ENCODE measurements around the gene FOXB1.

The FOXB1 gene

GRCh38 chr15:60010858-60011257 is 6.7 kb downstream of the FOXB1 start:
- no peak for TF ChIP-seq CTCF (IDR thresholded peaks at IDR 0.05; ENCODE audit: borderline replicate concordance, insufficient read depth, low read depth, low read length)
- no peak overlapping the region for H3K4me3 ChIP-seq (ENCODE audit: low read depth, low read length)

DNA sequence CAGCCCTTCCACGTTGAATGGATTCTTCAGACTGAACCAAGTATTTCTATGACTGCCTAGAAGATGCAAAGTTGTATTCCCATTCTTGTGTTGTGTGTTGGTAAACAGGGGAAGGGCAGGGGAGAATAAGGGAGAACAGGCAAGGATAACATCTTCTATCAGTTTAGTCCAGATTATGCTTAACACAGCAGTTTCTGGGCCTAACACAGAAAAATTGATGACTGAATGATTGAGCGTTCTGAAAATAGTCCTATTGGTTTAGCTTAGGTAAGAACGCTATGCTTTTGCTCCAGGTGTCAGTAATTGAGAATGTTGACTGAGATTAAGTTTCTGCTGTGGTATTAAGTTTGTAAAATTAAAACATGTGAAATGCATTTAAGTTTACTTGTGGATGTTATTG is 8.6 kb downstream of the FOXB1 start:
- no peak for TF ChIP-seq CTCF (IDR thresholded peaks at IDR 0.05; ENCODE audit: borderline replicate concordance, insufficient read depth, low read depth, low read length)
- H3K4me3 ChIP-seq (ENCODE audit: low read depth, low read length) = no peak overlapping the region

GRCh38 chr15:60017538-60018520 is 13.7 kb downstream of the FOXB1 start:
- H3K4me3 ChIP-seq (ENCODE audit: low read depth, low read length) = no peak overlapping the region
- TF ChIP-seq CTCF (IDR thresholded peaks at IDR 0.05; ENCODE audit: borderline replicate concordance, insufficient read depth, low read depth, low read length) = no peak

- no peak overlapping the region for H3K4me3 ChIP-seq (ENCODE audit: low read depth, low read length)
- no peak for TF ChIP-seq CTCF (IDR thresholded peaks at IDR 0.05; ENCODE audit: borderline replicate concordance, insufficient read depth, low read depth, low read length)
These were observed 16.6 kb downstream of the FOXB1 start for GRCh38 chr15:60020736-60021135.

DNA sequence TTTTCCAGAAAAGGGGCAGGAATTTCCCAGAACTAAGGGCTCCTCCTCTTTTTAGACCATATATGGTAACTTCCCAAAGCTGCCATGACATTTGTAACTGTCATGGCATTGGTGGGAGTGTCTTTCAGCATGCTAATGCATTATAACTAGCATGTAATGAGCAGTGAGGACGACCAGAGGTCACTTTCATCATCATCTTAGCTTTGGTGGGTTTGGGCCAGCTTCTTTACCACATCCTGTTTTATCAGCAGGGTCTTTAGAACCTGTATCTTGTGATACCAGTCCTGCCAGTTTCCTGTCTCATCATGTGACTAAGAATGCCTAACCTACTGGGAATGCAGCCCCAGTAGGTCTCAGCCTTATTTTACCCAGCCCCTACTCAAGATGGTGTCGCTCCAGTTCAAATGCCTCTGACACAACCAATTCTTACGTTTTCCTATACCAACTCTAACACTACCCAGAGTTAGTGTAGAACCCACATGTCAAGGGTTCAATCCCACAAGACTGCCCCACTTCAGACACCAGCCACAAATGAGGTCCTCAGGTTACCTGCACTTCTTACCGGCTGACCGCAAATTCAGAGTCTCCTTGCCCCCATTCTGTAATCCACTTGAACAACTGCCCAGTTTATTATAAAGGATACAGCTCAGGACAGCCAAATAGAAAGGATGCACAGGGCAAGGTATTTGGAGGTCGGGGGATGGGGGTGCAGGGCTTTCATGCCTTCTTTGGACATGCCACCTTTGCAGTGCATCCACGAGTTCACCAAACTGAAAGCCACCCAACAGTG is 17.7 kb downstream of the FOXB1 start:
- H3K4me3 ChIP-seq (ENCODE audit: low read depth, low read length) = no peak overlapping the region
- no peak for TF ChIP-seq CTCF (IDR thresholded peaks at IDR 0.05; ENCODE audit: borderline replicate concordance, insufficient read depth, low read depth, low read length)

DNA sequence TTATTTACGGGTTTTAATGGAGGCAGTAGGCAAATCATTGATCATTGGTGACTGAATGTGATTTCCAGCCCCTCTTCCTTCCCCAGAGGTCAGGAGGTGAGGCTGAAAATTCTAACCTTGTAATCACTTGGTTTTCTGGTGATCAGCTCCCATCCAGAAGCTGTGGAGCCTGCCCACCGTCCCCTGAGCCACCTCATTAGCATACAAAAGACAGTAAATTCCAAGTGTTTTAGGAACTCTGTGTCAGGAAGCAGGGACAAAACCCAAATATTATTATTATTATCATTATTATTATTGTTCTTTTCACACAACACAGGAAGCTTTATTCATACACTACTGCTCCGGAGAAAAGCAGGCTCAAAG is 18.2 kb downstream of the FOXB1 start:
- TF ChIP-seq CTCF (IDR thresholded peaks at IDR 0.05; ENCODE audit: borderline replicate concordance, insufficient read depth, low read depth, low read length) = no peak
- no peak overlapping the region for H3K4me3 ChIP-seq (ENCODE audit: low read depth, low read length)
